Measurements from ENCODE around the gene CPEB3. TPM values are rescaled to one million over a fixed set of nuclear protein-coding genes. Genes with fewer than 3 reads are reported as not detected.

CPEB3 gene
- total RNA-seq, 4 donors from 2014 or later, result 4.1 to 6.6 (median 5.2) TPM

DNA sequence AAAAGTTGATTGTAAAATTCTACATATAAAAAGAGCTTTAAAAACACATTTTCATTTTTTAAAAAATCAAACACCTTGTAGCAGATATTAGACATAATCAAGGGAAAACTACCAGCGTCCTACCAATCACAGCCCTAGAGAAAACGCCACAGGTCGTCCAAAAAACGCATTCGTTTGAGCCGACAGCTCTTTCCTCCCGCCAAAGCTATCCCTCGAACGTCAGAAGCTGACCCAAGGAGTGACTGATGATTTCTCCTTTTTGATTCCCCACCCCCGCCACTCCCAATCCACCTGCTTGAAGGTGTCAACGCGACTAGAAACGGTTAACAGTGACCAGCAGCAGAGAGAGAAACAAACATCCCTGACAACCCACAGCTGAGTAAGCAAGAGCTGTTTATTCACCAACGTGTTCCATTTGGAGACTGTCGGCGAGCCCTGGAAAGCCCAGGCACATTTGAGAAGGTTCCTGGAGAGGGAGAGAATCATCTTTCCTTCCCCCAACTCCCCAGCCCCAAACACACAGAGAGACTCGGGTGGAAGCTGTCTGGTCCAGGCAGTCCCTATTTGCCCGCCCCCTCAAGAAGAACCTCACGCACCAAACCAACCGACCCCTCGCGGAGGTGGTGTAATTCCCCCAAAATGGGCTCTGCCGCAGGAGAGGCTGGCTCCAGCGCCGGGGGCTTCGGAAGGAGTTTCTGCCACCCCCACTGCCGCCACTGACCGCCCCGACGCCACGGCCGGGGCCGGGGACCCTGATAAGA lies 622 bp downstream of the CPEB3 start:
- no peak for TF ChIP-seq CTCF (IDR thresholded peaks at IDR 0.05; ENCODE audit: low read depth)

DNA sequence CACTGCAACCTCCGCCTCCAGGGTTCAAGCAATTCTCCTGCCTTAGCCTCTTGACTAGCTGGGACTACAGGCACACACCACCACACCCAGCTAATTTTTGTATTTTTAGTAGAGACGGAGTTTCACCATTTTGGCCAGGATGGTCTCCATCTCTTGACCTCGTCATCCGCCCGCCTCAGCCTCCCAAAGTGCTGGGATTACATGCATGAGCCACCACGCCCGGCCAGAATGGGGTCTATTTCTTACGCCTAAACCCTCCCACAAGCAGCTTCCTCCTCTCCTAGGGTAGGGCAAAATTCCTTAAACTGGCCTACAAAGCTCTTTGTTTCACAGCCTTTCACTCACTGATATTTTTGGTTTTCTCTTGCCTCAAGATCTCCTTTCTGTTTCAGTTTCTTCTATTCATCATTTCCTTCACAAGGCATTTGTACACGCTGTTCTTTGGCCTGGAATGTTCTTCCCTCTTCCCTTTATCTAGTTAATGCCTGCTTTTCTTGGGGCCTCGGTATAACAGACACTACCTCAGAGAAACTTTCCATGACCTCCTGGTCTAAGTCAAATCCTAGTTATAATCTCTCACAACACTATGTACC lies 6.7 kb downstream of the CPEB3 start:
- TF ChIP-seq CTCF (IDR thresholded peaks at IDR 0.05; ENCODE audit: low read depth), result no peak

- TF ChIP-seq CTCF (IDR thresholded peaks at IDR 0.05; ENCODE audit: low read depth), result no peak
Observed at GRCh38 chr10:92278996-92279696, 11.7 kb downstream of the CPEB3 start.

DNA sequence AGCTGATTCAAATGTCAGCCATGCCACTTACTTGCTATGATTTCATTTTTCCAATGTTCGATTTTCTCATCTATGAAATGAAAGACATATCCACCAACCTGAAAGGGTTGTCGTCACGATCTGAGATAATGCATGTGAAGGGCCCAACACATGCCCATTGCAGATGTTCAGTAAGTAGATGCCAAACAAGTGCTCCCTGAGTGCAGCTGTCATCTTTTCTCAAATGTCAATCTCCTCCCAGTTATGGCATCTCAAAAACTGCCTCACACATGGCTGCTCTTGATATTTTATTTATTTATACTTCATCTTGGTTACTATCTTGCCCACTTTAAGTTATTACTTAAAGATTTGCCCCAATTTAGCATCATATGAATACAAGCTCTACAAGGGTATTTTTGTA lies 16.8 kb downstream of the CPEB3 start:
- no peak for TF ChIP-seq CTCF (IDR thresholded peaks at IDR 0.05; ENCODE audit: low read depth)

DNA sequence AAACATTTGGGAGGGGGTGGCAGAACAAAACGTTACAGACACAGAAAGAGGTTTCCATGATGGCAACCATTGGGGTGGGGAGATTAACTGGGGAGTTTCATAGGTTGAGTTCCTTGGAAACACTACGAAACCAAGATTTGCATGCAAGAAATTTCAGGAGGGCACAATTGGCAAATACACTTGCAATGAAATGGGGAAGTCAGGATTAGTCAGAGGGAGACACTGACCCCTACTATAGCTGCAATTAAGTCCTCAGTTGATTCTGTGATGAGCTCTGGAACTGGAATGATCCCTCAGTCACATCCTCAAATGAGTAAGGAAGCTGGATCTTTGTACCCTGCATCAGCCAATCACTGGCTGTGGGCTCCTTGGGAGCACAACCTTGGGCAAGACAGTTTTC lies 22.1 kb downstream of the CPEB3 start:
- TF ChIP-seq CTCF (IDR thresholded peaks at IDR 0.05; ENCODE audit: low read depth), result no peak

GRCh38 chr10:92267343-92267742 lies 23.5 kb downstream of the CPEB3 start:
- TF ChIP-seq CTCF (IDR thresholded peaks at IDR 0.05; ENCODE audit: low read depth), result no peak

DNA sequence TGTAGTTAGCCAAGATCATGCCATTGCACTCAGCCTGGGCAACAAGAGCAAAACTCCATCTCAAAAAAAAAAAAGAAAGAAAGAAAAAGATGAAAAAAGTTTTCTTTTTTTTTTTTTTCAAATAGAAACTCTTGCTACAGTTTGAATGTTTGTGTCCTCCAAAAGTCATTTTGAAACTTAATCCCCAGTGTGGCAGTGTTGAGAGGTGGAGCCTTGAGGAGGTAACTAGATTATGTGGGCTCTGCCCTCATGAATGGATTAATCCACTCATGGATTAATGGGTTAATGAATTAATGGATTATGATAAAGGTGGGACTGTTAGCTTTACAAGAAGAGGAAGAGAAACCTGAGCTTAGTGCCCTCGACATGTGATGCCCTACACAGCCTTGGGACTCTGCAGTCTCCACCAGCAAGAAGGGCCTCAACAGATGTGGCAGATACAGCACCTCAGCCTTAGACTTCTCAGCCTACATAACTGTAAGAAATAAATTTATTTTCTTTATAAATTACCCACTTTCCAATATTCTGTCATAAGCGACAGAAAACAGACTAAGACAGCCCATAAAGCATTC lies 25.1 kb downstream of the CPEB3 start:
- TF ChIP-seq CTCF (IDR thresholded peaks at IDR 0.05; ENCODE audit: low read depth), result no peak
